ENCODE data around the gene NXNL2.

The NXNL2 gene

GRCh38 chr9:88533951-88534455 is 975 bp upstream of the NXNL2 start:
- no peak for FAIRE-seq

GRCh38 chr9:88535226-88536022 is 446 bp downstream of the NXNL2 start:
- FAIRE-seq: no peak

- FAIRE-seq: no peak
Observed at GRCh38 chr9:88536023-88536324, 996 bp downstream of the NXNL2 start.

GRCh38 chr9:88536951-88537760 is 2.2 kb downstream of the NXNL2 start:
- FAIRE-seq: no peak

- FAIRE-seq: no peak
Observed at GRCh38 chr9:88537761-88538091, 2.7 kb downstream of the NXNL2 start.

- FAIRE-seq: no peak
Observed at GRCh38 chr9:88538311-88539085, 3.5 kb downstream of the NXNL2 start.

DNA sequence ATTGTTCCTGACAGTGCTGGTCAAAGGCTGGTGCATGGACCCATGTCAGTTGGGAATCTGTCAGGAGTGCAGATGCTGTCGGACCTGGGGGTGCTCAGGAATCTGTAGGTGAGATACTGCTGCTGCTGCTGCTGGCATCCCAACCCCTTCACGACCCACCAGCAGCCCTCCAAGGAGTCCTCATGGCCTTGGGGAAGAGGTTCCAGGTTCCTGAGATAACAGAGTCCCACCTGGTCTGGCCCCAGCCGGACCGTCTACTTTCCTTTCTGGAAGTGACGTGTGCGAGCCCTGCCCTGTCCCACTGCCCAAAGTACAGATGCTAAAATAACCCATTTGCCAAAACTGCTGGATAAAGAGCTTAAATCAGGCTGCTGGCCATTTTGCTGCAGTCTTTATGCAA is 4.3 kb downstream of the NXNL2 start:
- no peak for FAIRE-seq

GRCh38 chr9:88540251-88540763 is 5.3 kb downstream of the NXNL2 start:
- FAIRE-seq: no peak

GRCh38 chr9:88544245-88544644 is 9.3 kb downstream of the NXNL2 start:
- no peak for FAIRE-seq

DNA sequence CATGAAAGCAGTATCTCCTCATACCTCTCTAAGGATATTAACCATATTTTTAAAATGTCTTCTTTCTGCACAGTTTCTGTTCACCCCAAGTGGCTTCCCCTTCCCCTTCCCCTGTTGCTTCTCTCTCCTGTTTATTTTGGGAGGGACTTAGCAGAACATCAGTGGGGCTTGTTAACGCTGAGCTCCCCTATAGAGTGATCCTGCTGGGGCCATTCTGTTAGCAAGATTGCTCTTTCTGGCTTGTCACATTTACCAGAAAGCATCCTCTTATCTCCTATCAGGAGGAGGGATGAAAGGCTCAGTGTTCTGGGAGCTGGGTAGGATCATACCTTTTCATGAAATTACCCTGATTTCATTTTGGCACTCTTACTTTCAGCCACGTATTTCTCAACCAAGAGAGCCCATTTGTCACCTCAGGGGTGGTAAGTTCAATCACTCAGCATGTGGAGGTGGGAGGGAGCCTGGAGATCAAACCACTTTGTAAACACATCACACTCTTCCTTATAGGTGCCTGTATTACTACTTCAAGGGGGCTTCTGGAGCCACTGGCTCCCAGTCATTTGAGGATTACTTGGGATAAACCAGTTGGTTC is 16.7 kb downstream of the NXNL2 start:
- FAIRE-seq: no peak

GRCh38 chr9:88553350-88553749 is 18.4 kb downstream of the NXNL2 start:
- no peak for FAIRE-seq

DNA sequence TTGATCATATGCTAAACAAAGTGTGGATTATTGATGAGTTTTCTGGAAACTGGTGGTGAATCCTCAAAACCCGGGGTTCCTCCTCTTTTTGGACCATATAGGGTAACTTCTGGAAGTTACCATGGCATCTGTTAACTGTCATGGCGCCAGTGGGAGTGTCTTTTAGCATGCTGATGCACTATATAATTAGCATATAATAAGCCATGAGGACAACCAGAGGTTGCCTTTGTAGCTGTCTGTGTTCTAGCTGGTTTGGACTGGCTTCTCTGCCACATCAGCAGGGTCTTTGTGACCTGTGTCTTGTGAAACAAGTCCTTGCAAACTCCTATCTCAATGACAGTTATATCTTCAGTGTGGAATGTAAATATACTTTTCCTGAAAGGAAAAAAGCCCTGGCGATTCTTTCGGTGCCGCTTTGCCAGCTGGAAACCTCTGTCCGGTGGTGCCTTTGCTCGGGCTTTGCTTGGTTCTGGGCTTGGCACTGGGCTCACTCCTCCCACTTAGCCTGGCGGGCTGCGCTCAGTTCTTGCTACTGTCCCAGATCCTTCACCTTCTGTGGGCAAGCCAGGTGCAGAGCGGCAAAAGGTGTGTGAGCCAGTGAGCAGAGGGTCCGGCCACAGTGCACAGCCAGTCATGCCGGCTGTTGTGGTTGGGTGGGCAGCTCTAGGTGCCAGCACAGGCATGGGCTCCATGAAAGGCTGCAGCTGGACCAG is 20.4 kb downstream of the NXNL2 start:
- no peak for FAIRE-seq

DNA sequence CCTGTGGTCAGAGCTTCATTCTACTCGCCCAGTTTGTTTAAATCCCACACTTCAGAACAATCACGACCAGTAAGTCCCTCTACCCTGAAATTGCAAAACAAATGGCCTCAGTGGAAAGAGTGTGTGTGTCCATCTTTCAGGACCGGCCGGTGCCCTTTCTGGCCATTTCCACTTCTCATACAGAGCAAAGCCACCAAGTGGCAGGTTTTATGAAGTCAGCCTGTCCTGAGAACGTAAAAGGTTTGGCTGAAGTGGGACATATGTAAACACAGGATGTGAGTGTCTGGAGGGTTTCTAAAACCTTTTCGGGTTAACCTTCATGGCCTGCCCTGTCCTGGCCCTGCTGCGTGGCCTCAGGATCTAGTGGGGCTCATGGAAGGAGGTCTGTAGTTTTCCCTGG is 24.7 kb downstream of the NXNL2 start:
- FAIRE-seq: no peak

DNA sequence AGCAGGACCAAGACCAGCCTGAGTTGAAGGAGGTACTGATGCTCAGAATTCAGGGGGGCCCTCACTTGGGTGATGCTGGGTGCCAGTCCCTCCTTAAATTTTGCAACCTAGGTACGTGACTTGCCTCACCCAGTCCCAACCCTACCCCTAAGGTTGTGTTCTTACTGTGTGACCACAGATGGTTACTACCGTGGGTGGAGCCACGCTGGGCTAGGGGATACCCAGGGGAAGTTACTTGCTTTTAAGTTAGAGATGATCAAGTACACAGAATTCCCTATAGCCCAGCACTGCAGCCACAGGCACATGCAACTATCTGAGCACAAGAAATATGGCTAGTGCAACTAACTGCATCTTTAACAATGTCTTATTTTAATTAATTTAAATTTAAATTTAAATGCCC is 32.9 kb downstream of the NXNL2 start:
- FAIRE-seq: no peak

- no peak for FAIRE-seq
Observed at GRCh38 chr9:88571419-88571818, 36.4 kb downstream of the NXNL2 start.

GRCh38 chr9:88572684-88573083 is 37.7 kb downstream of the NXNL2 start:
- FAIRE-seq: no peak

GRCh38 chr9:88574953-88575352 is 40.0 kb downstream of the NXNL2 start:
- no peak for FAIRE-seq

DNA sequence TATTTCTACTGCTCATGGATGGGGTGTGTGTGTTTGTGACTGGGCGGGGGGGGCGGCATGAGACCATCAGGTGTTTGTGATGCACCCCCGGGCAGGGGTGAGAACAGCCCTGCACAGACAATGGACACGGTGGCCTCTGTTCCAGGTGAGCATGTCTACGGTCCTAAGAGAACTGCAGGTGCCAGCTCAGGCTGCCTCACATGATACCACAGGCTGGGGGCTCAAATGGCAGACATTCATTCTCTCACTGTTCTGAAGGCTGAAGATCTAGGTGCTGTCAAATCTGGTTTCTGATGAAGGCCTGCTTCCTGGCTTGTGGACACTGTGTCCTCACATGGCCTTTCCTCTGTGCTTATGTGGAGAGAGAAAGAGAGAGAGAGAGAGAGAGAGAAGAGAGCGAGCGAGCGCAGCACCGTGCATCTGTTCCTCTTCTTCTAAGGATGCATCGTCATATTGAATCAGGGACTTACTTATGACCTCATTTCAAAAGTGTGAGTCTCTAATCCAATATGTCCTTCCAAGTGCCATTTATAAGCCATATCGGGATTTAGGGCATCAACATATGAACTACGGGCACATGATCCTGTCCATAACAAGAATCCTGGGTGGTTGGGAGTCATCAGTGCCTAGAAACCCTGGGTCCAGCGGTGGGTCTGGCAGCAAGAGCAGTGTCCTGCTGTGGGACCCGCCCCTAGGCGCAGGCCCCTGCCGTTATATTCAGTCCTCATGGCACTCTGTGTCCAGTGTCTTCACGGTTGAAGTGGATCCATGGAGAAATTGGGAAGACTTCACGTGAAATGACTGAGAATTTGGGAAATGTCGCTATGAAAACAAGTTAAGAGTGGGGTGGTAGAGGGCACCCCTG is 42.5 kb downstream of the NXNL2 start:
- no peak for FAIRE-seq

DNA sequence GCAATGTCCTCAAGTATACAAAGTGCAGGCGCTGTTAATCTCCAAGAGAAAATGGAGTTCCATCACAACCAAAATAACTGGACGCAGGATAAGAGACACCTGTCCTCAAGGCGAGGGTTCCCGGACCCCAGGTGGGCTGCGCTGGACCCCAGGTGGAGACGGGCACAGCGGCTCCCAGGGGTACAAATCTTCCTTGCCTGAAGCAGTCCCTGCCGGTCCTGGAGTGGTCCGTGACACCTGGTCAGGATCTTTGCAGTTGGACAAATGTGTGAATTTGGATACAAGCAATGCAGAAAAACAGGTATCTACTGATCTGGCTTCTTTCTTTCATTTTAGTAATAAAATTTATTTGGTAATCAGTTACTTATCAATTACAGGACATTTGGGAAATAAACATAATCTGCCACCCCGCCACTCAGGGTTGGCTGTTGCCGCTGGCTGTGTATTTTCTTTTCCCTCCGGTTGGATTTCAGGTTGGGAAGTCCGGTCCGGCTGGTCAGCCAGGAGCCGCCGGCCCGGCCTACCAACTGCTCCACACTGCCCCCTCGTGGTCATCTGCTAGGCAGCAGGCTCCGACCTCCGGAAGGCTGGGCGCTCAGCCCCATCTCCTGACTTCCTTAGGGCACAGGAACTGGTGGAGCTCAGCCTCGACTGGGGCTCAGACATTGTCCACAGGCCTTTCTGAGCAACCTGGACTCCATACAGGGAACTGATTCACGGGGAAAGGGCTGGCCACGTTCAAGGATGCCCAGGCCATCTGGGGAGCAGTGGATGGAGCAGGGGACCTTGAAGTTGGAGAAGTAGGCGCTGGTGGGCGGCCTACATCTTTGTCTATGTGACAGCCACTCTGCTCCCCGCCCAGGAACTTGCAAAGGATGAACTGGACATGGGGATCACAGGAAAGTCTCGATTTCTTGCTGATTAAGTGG is 43.4 kb downstream of the NXNL2 start:
- peak; percentile 78 for FAIRE-seq

DNA sequence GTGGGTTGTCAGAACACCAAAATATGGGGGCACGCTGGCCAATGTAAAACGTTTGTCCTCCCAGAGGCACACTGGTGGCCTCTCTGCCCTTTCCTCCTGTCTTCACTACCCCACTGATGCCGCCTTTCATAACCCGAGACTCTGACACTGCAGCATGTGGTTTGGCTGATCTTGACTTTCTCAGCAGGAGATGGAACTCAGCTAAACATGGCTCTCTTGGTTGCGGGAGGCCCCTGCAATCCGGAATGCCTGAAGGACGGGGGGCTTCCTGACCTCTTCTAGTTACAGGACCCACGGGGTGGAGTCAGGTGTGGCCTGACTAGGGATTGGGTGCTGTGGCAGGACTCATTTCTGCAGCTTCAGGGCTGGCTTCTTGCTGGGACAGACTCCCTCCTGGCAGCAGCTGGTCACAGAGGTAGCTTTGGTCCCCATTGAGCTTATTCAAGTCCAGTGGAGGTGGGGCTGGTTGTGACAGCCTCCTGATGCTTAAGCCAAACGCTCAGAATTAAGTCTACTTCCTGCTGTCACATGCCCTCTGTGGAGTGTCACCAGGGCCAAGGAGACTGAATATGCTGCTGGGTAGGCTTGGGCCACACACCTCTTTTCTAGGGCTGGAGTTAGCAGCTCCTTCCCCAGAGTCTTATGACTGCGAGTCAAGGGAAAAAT is 44.2 kb downstream of the NXNL2 start:
- FAIRE-seq: no peak
